GM23248 (cell line): ENCODE measurements around the gene MAP2K5.

Source experiments
- EZH2 ChIP-seq: fragments of 200-600 bp; sonication (generic); IDR thresholded peaks from 2 replicates; pipeline ENCODE4 v1.6.1; 2018; ENCODE audit warnings: antibody characterized with exemption, mild to moderate bottlenecking; ENCODE audit not compliant: insufficient read depth, poor library complexity, severe bottlenecking
- EZH2phosphoT487 ChIP-seq: fragments of 200-600 bp; sonication (generic); IDR thresholded peaks from 2 replicates; pipeline ENCODE4 v1.6.1; 2018; ENCODE audit warnings: antibody characterized with exemption, moderate library complexity, mild to moderate bottlenecking, low read depth; ENCODE audit not compliant: insufficient read depth

GRCh38 chr15:67584157-67584556, 41.7 kb downstream of the MAP2K5 start:
- TF ChIP-seq EZH2phosphoT487 (no peak), EZH2 (no peak)
